Smooth muscle cell (in vitro differentiated cells): ENCODE measurements around the gene ACAD8. TPM values are rescaled to one million over a fixed set of nuclear protein-coding genes. Genes with fewer than 3 reads are reported as not detected.

Experiments used
- DNase-seq: peaks from one replicate; lab custom pipeline; 2025; ENCODE audit not compliant: unreplicated experiment; lab: John Stamatoyannopoulos, UW
- H2AFZ ChIP-seq: fragments of 200-600 bp; sonication (generic); 2 replicates; pipeline ENCODE4 v1.6.0; 2016; ENCODE audit warnings: antibody characterized with exemption, low read depth, mild to moderate bottlenecking
- H3F3A ChIP-seq: fragments of 200-600 bp; sonication (generic); 2 replicates; pipeline ENCODE4 v1.6.0; 2017; ENCODE audit warnings: antibody characterized with exemption, low read depth
- H3K27ac ChIP-seq: fragments of 200-600 bp; sonication (generic); 2 replicates; pipeline ENCODE4 v1.5.1; 2016; ENCODE audit warnings: low read depth, mild to moderate bottlenecking
- H3K27me3 ChIP-seq: fragments of 200-600 bp; sonication (generic); 2 replicates; pipeline ENCODE4 v1.6.1; 2016; ENCODE audit warnings: low read depth, mild to moderate bottlenecking
- H3K36me3 ChIP-seq: fragments of 200-600 bp; sonication (generic); 2 replicates; pipeline ENCODE4 v1.5.1; 2016; ENCODE audit warnings: low read depth
- H3K4me1 ChIP-seq: fragments of 200-600 bp; sonication (generic); 2 replicates; pipeline ENCODE4 v1.5.1; 2016; ENCODE audit warnings: low read depth
- H3K4me2 ChIP-seq: fragments of 200-600 bp; sonication (generic); 2 replicates; pipeline ENCODE4 v1.6.0; 2016; ENCODE audit warnings: mild to moderate bottlenecking
- H3K4me3 ChIP-seq: fragments of 200-600 bp; sonication (generic); 2 replicates; pipeline ENCODE4 v1.5.1; 2016; ENCODE audit warnings: mild to moderate bottlenecking
- H3K79me2 ChIP-seq: fragments of 200-600 bp; sonication (generic); 2 replicates; pipeline ENCODE4 v1.6.0; 2016; ENCODE audit warnings: low read depth, mild to moderate bottlenecking
- H3K9ac ChIP-seq: fragments of 200-600 bp; sonication (generic); 2 replicates; pipeline ENCODE4 v1.6.0; 2016; ENCODE audit warnings: low read depth
- H3K9me3 ChIP-seq: fragments of 200-600 bp; sonication (generic); replicated peaks from 2 replicates; pipeline ENCODE4 v1.5.1; 2016; ENCODE audit warnings: low read depth
- H4K20me1 ChIP-seq: fragments of 200-600 bp; sonication (generic); 2 replicates; pipeline ENCODE4 v1.6.0; 2016; ENCODE audit warnings: low read depth
- WGBS: methylation state at CpG from one replicate; pipeline ENCODE4 v1.1.7; 2016; ENCODE audit warnings: low lambda C conversion rate; 5-methylcytosine and 5-hydroxymethylcytosine counted together
- polyA plus RNA-seq: library from polyadenylated mRNA; unstranded; fragments of >200 nt; fragmentation: Nextera tagmentation; extraction: Ambion mirVana; gene quantifications from 2 replicates; pipeline ENCODE4 v1.2.1, GENCODE V29; 2016
- total RNA-seq: library from RNA; depleted of rRNA; stranded (reverse); fragments of >200 nt; gene quantifications from 2 replicates; pipeline ENCODE4 v1.2.3, GENCODE V29; 2014
- TF ChIP-seq, protein P1 (sequence below): fragments of 200-600 bp; sonication (generic); IDR thresholded peaks from 2 replicates; pipeline ENCODE4 v1.5.1; 2017; ENCODE audit warnings: borderline replicate concordance, mild to moderate bottlenecking, antibody characterized with exemption; ENCODE audit not compliant: insufficient read depth, poor library complexity, severe bottlenecking

ACAD8 gene
- total and polyA plus RNA-seq, 2 experiments from 2014 or later: 11.7 to 12.4 TPM

- H3K9ac ChIP-seq: no peak overlapping the region
- H3K4me1 ChIP-seq: peaks cover 13% of the 10 kb centered on the region
- no peaks in the 10 kb centered on the region for H3K9me3 ChIP-seq
- H4K20me1 ChIP-seq: no peaks in the 10 kb centered on the region
- H3K27ac ChIP-seq: no peak overlapping the region
- no peak overlapping the region for H3K4me2 ChIP-seq
- peaks cover 14% of the 10 kb centered on the region for H3K79me2 ChIP-seq
- H2AFZ ChIP-seq: no peak overlapping the region
- H3F3A ChIP-seq: no peaks in the 10 kb centered on the region
- H3K36me3 ChIP-seq: no peaks in the 10 kb centered on the region
- DNase-seq: no peak
- TF ChIP-seq, protein P1, sequence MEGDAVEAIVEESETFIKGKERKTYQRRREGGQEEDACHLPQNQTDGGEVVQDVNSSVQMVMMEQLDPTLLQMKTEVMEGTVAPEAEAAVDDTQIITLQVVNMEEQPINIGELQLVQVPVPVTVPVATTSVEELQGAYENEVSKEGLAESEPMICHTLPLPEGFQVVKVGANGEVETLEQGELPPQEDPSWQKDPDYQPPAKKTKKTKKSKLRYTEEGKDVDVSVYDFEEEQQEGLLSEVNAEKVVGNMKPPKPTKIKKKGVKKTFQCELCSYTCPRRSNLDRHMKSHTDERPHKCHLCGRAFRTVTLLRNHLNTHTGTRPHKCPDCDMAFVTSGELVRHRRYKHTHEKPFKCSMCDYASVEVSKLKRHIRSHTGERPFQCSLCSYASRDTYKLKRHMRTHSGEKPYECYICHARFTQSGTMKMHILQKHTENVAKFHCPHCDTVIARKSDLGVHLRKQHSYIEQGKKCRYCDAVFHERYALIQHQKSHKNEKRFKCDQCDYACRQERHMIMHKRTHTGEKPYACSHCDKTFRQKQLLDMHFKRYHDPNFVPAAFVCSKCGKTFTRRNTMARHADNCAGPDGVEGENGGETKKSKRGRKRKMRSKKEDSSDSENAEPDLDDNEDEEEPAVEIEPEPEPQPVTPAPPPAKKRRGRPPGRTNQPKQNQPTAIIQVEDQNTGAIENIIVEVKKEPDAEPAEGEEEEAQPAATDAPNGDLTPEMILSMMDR: no peak
- no peak overlapping the region for H3K4me3 ChIP-seq
- 96% methylated on average over 11 of the region's 11 CpGs for WGBS
- H3K27me3 ChIP-seq: no peaks in the 10 kb centered on the region
Observed at GRCh38 chr11:134257101-134257500, 3.7 kb downstream of the ACAD8 start.

- Histone ChIP-seq H3K36me3 (no peaks in the 10 kb centered on the region), H3F3A (no peaks in the 10 kb centered on the region), H3K79me2 (peaks cover 13% of the 10 kb centered on the region), H3K4me3 (no peak overlapping the region), H3K27ac (no peak overlapping the region), H3K4me2 (no peak overlapping the region), H3K27me3 (no peaks in the 10 kb centered on the region), H4K20me1 (no peaks in the 10 kb centered on the region), H2AFZ (no peak overlapping the region), H3K9me3 (no peaks in the 10 kb centered on the region), H3K4me1 (peaks cover 8% of the 10 kb centered on the region), H3K9ac (no peak overlapping the region)
- TF ChIP-seq, protein P1: no peak
- no peak for DNase-seq
- WGBS: 91% methylated on average over 4 of the region's 4 CpGs
Observed at GRCh38 chr11:134258577-134258976, 5.2 kb downstream of the ACAD8 start.

DNA sequence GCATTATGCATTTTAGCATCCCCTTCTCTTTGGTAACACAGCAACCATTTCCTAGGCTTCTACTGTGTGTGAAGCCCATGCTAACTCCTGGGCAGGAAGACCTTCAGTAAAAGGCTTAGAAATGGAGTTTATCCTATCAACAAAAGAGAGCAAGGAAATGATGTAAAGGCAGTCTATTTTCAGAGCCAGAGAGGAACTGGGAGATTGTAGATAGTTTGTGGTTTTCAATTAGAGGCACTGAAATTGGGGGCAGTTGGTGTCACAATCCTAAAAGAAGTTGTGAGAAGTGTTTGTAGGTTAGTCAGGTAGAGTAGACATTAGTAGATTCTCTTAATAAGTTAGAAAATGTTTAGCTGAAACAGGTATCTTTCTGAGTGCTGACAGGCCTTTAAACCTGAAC, 7.1 kb downstream of the ACAD8 start:
- H3K27me3 ChIP-seq: no peaks in the 10 kb centered on the region
- no peaks in the 10 kb centered on the region for H3K36me3 ChIP-seq
- H3K9ac ChIP-seq: no peak overlapping the region
- no peak overlapping the region for H2AFZ ChIP-seq
- H3K4me1 ChIP-seq: no peaks in the 10 kb centered on the region
- no peak overlapping the region for H3K4me2 ChIP-seq
- H3K9me3 ChIP-seq: no peaks in the 10 kb centered on the region
- TF ChIP-seq, protein P1: no peak
- H3K4me3 ChIP-seq: no peak overlapping the region
- H4K20me1 ChIP-seq: no peaks in the 10 kb centered on the region
- H3F3A ChIP-seq: no peaks in the 10 kb centered on the region
- no peak for DNase-seq
- H3K27ac ChIP-seq: no peak overlapping the region
- no peaks in the 10 kb centered on the region for H3K79me2 ChIP-seq

GRCh38 chr11:134260983-134261382, 7.6 kb downstream of the ACAD8 start:
- no peak for DNase-seq
- TF ChIP-seq, protein P1: no peak
- no peak overlapping the region for H2AFZ ChIP-seq
- no peaks in the 10 kb centered on the region for H3K27me3 ChIP-seq
- WGBS: 94% methylated on average over 12 of the region's 16 CpGs
- no peaks in the 10 kb centered on the region for H4K20me1 ChIP-seq
- H3K4me3 ChIP-seq: no peak overlapping the region
- H3K9me3 ChIP-seq: no peaks in the 10 kb centered on the region
- H3K4me2 ChIP-seq: no peak overlapping the region
- no peaks in the 10 kb centered on the region for H3K4me1 ChIP-seq
- no peak overlapping the region for H3K9ac ChIP-seq
- no peaks in the 10 kb centered on the region for H3K36me3 ChIP-seq
- no peaks in the 10 kb centered on the region for H3K79me2 ChIP-seq
- H3K27ac ChIP-seq: no peak overlapping the region
- H3F3A ChIP-seq: no peaks in the 10 kb centered on the region
